Measurements from ENCODE around the gene RNPEPL1.

Gene RNPEPL1

GRCh38 chr2:240601831-240602160 lies 33.5 kb downstream of the RNPEPL1 start:
- peaks cover 29% of the 10 kb centered on the region for H4K20me1 ChIP-seq
- TF ChIP-seq Cebpa-rat (IDR thresholded peaks at IDR 0.05) = no peak
- H3K27ac ChIP-seq = no peak overlapping the region
- no peaks in the 10 kb centered on the region for H3K27me3 ChIP-seq
- no peak overlapping the region for H3K4me3 ChIP-seq
- peaks cover 63% of the 10 kb centered on the region for H3K36me3 ChIP-seq
- no peaks in the 10 kb centered on the region for H3K9me3 ChIP-seq
- no peak overlapping the region for H3K4me2 ChIP-seq
- H3K9ac ChIP-seq = no peak overlapping the region
- peaks cover 14% of the 10 kb centered on the region for H3K4me1 ChIP-seq

GRCh38 chr2:240602266-240603050 lies 34.2 kb downstream of the RNPEPL1 start:
- Histone ChIP-seq H3K4me2 (no peak overlapping the region), H3K36me3 (peaks cover 57% of the 10 kb centered on the region), H3K4me1 (peaks cover 8% of the 10 kb centered on the region; the same call in 1 of the 2 replicates), H3K27ac (no peak overlapping the region), H3K9me3 (no peaks in the 10 kb centered on the region), H3K9ac (no peak overlapping the region), H3K27me3 (no peaks in the 10 kb centered on the region), H3K4me3 (no peak overlapping the region), H4K20me1 (peaks cover 22% of the 10 kb centered on the region)
- no peak for TF ChIP-seq Cebpa-rat (IDR thresholded peaks at IDR 0.05)

GRCh38 chr2:240603081-240603835 lies 35.0 kb downstream of the RNPEPL1 start:
- peaks cover 14% of the 10 kb centered on the region for H4K20me1 ChIP-seq
- H3K9ac ChIP-seq = no peak overlapping the region
- peaks cover 49% of the 10 kb centered on the region for H3K36me3 ChIP-seq
- no peak overlapping the region for H3K4me2 ChIP-seq
- H3K9me3 ChIP-seq = no peaks in the 10 kb centered on the region
- no peak overlapping the region for H3K4me3 ChIP-seq
- no peak for TF ChIP-seq Cebpa-rat (IDR thresholded peaks at IDR 0.05)
- peaks cover 8% of the 10 kb centered on the region; the same call in 1 of the 2 replicates for H3K4me1 ChIP-seq
- no peak overlapping the region for H3K27ac ChIP-seq
- H3K27me3 ChIP-seq = no peaks in the 10 kb centered on the region

- no peak overlapping the region for H3K4me2 ChIP-seq
- peaks cover 8% of the 10 kb centered on the region for H4K20me1 ChIP-seq
- TF ChIP-seq Cebpa-rat (IDR thresholded peaks at IDR 0.05) = no peak
- H3K4me1 ChIP-seq = peaks cover 8% of the 10 kb centered on the region; the same call in 1 of the 2 replicates
- no peak overlapping the region for H3K27ac ChIP-seq
- no peaks in the 10 kb centered on the region for H3K27me3 ChIP-seq
- no peak overlapping the region for H3K4me3 ChIP-seq
- H3K9ac ChIP-seq = no peak overlapping the region
- H3K9me3 ChIP-seq = no peaks in the 10 kb centered on the region
- peaks cover 43% of the 10 kb centered on the region for H3K36me3 ChIP-seq
Measured at GRCh38 chr2:240603846-240604245, 35.6 kb downstream of the RNPEPL1 start.

- Histone ChIP-seq H3K27ac (no peak overlapping the region), H3K4me3 (no peak overlapping the region), H3K27me3 (no peaks in the 10 kb centered on the region), H4K20me1 (0 out of 2 replicates have a peak, but pooled peaks cover 7% of the 10 kb centered on the region), H3K4me2 (no peak overlapping the region), H3K4me1 (peaks cover 8% of the 10 kb centered on the region; the same call in 1 of the 2 replicates), H3K9ac (no peak overlapping the region), H3K9me3 (no peaks in the 10 kb centered on the region), H3K36me3 (peaks cover 37% of the 10 kb centered on the region)
- TF ChIP-seq Cebpa-rat (IDR thresholded peaks at IDR 0.05) = no peak
Measured at GRCh38 chr2:240604291-240604938, 36.1 kb downstream of the RNPEPL1 start.

GRCh38 chr2:240604939-240605716 lies 36.8 kb downstream of the RNPEPL1 start:
- Histone ChIP-seq H3K4me1 (peaks cover 8% of the 10 kb centered on the region; the same call in 1 of the 2 replicates), H3K9me3 (no peaks in the 10 kb centered on the region), H3K4me2 (no peak overlapping the region), H3K36me3 (peaks cover 30% of the 10 kb centered on the region), H3K9ac (no peak overlapping the region), H3K27me3 (no peaks in the 10 kb centered on the region), H4K20me1 (0 out of 2 replicates have a peak, but pooled peaks cover 5% of the 10 kb centered on the region), H3K4me3 (no peak overlapping the region), H3K27ac (no peak overlapping the region)
- TF ChIP-seq Cebpa-rat (IDR thresholded peaks at IDR 0.05) = no peak

- Histone ChIP-seq H3K4me1 (peaks cover 8% of the 10 kb centered on the region; the same call in 1 of the 2 replicates), H3K9ac (no peak overlapping the region), H3K27me3 (no peaks in the 10 kb centered on the region), H4K20me1 (no peaks in the 10 kb centered on the region), H3K4me2 (no peak overlapping the region), H3K9me3 (no peaks in the 10 kb centered on the region), H3K4me3 (no peak overlapping the region), H3K36me3 (peaks cover 20% of the 10 kb centered on the region), H3K27ac (no peak overlapping the region)
- TF ChIP-seq Cebpa-rat (IDR thresholded peaks at IDR 0.05) = no peak
Measured at GRCh38 chr2:240605867-240606743, 37.8 kb downstream of the RNPEPL1 start.

GRCh38 chr2:240611601-240612210 lies 43.4 kb downstream of the RNPEPL1 start:
- Histone ChIP-seq H3K4me1 (peaks cover 21% of the 10 kb centered on the region), H3K9me3 (peaks cover 7% of the 10 kb centered on the region), H3K9ac (no peak overlapping the region), H3K4me2 (peak overlapping the region; percentile 31), H3K27ac (no peak overlapping the region), H3K27me3 (no peaks in the 10 kb centered on the region), H3K4me3 (no peak overlapping the region), H3K36me3 (peaks cover 21% of the 10 kb centered on the region), H4K20me1 (no peaks in the 10 kb centered on the region)
- TF ChIP-seq Cebpa-rat (IDR thresholded peaks at IDR 0.05) = no peak
